GM21619 (cell line): ENCODE results near the gene GPR62.

Source experiments
- ATAC-seq: cut with Tn5 transposase; IDR thresholded peaks from one replicate; pipeline ENCODE4 v1.9.1; 2021; ENCODE audit not compliant: unreplicated experiment

The GPR62 gene

DNA sequence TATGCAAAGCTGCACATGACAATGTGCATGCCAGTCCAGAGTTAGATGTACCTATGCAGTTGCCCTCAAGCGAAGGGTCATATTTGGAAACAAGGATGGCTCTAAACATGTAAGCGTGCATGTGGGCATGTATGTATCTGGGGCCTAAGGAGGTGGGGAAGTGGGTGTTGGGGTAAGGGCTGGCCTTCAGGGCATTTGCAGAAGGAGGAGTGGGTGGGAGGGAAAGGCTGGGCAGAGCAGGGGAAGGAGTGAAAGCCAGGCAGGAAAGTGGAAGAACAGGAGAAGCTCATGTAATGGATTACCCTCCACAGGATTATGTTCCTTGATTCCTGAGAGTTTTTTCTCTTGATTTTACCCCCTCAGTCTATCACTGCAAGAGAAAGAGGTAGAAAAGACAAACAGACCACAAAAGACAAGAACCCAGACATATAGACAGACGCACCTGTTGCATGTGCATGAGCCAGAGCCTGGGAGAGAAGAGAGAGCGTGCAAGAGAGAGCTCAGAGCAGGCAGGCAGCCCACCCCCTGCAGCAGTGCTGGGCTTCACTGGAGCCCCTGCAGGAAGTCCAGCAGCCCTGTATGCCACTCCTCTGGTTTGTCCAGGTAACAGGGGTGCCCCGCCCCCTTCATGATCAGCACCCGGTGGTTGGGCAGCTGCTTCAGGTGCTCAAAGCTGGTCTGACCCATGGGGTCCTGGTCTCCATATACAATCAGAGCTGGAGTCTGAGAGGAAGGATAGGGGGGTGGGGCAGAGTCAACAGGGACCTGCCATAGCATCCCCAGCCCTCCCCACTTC is 13.9 kb downstream of the GPR62 start:
- ATAC-seq = no peak

DNA sequence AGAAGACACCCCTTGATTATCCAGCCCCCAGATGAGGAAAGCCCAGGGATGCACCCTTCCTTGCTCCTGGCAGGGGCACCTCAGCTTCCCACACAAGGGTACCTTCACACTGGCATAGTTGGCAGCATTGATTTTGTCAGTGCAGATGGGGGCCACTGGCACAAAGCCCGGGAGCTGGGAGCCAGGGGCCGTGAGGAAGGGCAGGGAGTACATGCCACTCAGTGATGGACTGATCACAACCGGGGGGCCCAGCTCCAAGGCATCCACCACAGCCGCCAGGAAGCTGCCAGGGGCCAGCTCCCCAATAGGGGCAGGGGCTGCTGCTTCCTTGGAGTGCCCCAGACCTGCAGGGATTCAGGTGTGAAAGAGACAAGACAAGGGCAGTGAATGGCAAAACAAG is 14.7 kb downstream of the GPR62 start:
- no peak for ATAC-seq

DNA sequence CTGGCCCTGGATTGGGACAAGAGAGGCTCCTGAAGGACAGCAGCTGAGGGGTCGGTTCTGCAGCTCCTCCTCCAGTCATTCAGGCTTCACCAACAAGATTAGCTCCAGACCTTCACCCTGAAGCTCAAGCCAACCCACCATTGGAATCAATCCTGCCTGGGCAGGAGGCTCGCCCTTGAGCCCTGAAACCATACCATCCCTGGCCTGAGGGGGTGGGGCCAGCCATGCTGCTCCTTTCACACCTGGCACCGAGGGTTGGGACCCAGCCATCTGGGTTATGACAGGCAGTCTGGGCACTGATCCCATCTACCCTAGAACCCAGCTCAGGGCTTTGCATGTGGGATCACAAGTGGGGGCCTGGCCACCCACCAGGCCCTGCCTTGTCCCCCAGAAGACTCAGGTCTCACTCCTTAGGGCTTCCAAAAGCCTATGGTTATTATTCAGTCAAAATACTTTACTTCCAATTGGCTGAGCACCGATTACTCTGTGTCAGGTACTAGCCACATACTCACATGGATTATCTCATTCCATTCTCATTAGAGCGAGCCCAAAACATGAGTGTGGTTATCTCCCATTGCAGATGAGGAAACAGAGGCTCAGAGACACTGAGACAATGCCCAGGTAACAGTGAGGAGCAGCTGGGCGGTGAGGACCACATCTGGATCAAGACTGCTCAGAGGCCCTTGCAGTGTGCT is 15.6 kb downstream of the GPR62 start:
- no peak for ATAC-seq

DNA sequence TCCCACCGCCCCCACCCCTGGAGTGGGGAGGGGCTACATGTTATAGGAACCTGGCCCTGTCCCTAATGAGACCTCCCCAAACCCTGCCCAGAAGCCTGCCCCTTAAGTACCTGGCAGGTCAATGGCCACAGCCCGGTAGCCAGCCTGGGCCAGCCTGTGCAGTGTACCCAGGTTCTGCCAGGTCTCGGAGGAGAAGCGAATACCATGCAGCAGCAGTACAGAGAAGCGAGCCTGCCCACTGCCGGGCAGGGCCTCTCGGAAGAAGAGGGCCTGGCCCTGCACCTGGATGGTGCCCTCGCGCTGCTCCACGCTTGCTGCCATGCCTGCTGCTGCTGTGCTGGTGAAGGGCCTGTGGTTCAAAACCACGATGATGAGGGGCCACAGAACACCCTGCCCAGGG is 16.2 kb downstream of the GPR62 start:
- no peak for ATAC-seq

DNA sequence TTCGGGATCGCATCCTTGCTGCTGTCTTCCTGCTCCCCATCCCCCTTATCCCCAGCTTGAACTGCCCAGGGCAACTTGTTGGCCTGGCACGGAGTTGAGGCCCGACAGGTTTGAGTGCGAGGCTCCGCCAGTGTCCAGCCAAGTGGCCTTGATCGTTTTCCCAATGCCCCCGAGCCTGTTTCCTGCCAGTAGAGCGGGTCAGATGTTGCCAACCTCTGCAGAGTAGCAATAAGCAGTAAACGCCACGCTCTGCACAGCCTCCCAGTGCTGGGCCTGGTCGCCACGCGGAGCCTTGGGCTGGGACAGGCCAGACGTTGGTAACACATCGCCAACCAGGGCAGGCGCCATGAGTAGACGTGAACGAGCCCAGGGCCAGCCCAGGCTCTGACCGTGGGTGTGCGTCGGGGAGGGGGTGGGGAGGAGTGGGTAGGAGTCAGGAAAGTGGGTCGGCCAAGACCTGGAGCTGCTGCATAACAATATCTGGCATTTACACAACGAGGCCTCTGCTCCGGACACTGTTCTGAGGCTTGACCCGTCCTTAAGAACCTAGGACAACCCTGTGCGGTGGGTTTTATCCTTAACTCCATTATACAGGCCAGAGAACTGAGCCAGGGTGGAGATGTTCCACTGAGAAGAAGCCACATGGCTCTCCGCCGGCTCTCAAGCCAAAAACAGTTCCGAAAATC is 19.2 kb downstream of the GPR62 start:
- no peak for ATAC-seq

DNA sequence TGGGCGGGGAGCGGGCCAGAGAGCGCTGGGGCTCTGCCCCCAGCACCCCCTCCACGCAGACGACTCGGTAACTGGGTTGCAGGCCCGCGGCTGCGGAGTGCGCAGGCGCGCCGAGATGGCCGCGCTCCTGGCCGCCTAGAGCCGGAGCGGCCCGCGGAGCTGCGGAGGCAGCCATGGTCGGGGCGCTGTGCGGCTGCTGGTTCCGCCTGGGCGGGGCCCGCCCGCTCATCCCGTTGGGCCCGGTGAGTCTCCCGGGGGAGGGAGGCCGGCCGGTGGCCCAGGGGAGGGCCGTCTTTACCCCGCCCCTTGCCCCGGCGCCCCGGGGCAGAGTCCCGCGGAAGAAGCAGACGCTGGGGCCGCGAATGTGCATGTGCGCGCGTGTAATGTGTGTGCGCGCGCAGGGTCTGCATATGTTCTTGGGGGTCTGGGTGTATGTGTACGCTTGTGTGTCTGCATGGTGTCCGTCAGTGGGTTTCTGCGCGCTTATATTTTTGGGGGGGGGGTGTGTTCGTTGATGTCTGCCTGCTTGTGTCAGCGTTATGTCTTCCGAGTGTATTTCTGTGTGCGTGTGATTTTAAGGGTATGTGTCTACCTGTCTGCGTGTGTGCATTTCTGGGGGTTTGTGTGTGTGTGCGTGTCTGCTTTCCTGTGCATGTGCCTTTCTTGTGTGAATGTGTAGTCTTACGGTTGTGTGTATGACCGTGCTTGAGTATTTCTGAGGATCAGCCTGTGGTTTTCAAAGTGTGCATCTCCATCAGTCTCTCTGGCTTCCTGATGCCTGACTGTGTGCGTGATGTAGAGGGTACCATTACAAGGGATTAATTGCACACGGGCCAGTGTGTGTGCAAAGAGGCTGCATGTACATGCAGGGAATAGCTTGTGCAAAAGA is 20.0 kb downstream of the GPR62 start, which contains the start of gene ABHD14A:
TSS of gene ABHD14A (plus strand) at position 102 of the 889 bp plus-strand sequence. CDS start at position 174, 72 bp downstream.
- peak; percentile 47 for ATAC-seq

DNA sequence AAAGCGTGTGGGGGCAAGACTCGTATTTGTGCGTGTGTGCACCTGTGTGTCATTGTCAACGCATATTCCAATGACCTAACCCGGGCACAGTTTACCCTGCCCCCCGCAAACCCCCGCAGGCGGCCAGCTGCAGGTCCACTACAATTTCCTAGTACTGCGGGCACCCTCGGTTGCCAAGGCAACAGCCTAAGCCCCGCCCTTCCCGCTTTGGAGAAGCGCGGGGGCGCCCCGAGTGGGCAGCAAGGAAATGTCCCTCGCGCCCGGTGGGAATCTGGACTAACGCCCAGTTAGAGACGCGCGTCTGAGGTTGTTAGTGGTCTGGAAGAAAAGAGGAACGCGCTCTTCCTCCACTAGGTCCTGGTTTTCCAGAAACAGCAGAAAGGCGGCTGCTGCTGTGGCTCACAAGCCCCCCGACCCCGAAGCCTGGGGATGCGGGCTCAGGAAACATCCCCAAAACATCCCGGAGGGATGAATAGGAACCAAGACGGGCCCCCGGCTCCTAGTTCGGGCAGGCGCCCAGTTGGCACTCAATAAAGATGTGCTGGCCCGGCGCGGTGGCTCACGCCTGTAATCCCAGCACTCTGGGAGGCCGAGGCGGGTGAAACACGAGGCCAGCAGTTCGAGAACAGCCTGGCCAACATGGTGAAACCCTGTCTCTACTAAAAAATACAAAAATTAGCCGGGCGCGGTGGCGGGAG is 20.8 kb downstream of the GPR62 start:
- ATAC-seq = no peak

DNA sequence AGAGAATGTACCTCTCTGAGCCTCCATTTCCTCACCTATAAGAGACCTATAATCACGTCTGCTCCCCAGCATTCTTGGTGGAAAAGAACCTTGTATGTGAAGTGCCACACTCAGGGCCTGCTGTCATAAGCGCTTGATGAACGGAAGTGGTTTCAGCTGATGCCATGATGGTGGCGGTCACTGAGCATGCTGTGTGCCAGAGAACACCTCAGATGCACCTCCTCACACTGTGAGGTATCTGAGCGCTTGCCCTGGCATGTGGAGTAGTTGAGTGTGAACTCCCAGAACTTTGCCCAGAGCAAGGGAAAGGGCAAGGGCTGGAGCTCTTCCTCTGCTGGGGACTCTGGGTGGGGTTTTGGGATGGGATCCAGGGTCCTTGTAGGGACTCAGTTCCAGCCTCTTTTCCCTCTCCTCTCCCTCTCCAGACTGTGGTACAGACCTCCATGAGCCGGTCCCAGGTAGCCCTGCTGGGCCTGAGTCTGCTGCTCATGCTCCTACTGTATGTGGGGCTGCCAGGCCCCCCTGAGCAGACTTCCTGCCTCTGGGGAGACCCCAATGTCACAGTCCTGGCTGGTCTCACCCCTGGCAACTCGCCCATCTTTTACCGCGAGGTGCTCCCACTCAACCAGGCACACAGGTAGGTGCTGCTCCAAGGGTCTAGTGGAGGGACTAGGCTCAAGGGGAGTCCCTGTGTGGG is 22.4 kb downstream of the GPR62 start:
- no peak for ATAC-seq

DNA sequence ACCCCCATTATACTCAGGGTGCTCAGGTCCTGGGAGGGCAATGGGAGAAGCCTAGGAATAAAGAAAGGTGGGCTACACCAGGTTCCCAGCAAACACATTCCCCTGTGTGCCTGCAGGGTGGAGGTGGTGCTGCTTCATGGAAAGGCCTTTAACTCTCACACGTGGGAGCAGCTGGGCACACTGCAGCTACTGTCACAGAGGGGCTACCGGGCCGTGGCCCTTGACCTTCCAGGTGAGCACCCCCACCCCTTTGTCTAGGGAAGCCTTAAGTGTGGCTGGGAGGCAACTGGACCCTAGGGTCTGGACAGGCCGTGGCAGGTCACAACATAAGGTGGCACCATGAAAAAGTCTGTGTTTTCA is 22.9 kb downstream of the GPR62 start:
- no peak for ATAC-seq

DNA sequence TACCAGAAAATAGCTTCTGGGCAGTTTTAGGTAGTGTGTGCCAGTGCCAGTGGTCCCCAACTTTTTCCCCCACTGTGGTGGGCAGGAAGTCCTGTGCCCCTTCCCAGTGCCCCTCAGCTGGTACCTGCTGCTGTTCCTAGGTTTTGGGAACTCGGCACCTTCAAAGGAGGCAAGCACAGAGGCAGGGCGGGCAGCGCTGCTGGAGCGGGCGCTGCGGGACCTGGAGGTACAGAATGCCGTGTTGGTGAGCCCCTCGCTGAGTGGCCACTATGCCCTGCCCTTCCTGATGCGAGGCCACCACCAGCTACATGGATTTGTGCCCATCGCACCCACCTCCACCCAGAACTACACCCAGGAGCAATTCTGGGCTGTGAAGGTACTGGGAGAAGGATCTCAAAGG is 25.1 kb downstream of the GPR62 start:
- no peak for ATAC-seq

DNA sequence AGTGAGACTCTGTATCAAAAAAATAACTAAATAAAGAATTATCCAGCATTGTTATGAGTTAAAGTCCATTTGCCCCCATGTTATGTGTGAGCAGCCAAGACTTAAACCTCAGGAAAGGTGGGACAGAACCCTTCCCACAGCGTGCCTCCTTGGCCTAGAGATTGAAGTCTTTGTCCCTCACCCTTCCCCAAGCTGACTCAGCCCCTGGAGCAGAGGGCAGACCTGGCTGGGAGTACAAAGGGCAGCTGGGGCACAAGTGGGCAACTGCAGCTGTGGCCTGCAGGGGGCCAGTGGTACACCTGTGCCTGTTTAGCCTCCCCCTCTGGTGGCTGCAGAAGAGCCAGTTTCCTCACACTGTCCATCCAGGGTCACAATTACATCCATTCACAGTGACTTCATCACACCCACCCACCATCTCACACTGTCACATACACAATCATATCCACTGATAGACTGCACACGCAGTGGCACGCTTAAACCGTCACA is 27.2 kb downstream of the GPR62 start:
- ATAC-seq = peak; percentile 49

DNA sequence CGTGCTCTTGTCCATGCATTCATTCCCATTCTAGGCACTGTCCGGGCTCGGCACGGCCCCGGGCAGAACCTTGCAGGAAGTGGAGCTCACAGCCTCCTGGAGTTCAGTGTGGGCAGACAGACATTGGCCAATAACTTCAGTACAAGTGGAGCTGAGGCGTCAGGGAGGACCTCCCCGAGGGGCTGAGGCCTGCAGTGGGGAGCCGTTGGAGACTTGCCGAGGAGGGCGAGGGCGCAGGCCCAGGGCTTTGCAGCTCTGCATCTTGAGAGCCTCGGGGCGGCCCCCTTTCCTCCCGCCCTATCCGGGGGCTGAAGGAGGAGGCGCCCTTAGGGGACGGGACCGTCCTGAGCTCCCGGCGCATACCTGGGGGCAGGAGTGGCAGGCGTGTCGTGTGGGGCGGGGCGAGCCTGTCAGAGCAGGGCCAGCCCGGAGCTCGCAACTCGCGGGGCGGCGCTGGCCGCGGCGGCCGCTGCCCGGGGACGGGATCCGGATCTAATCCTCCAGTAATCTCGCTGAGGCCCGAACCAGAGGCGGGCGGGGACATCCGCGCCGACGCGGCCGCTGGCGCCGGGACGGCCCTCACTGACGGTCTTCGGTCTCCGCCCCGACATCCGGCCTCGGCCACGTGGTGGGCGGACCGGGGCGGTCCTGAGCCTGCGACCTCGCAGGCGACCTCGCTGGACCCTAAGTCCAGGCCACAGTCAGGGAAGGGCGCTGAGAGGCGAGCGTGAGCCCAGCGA is 27.8 kb downstream of the GPR62 start, which contains the start of gene ACY1:
TSS of gene ACY1 (plus strand) at position 698 of the 740 bp plus-strand sequence. CDS start 530 bp downstream, outside the sequence.
- ATAC-seq = peak; percentile 76

DNA sequence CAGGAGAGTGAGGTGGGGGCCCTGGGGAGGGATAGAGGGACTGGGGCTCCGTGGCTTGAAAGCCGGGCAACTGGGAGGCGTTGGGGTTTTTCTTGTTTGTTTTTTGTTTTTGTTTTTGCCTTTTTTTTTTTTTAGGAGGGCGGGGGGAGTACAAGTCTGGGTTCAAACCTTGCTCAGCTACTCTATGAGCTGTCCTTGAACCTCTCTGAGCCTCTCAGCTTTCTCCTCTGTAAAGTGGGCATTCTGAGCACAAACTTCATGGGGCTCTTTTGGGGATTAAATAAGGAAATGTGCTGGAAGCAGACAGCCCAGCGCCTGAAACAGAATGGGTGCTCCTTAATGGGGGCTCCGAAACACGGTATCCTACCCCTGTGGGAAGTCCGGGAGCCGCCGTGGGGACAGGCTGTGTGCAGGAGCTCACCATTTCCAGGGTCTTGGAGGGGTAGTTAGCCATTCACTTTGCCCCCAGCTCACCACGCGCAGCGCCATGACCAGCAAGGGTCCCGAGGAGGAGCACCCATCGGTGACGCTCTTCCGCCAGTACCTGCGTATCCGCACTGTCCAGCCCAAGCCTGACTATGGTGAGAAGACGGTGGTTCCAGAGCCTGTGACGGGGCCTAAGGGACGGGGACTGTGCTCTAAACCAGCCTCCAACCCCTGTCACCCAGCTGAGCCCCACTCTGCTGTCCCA is 28.5 kb downstream of the GPR62 start:
- ATAC-seq = no peak

DNA sequence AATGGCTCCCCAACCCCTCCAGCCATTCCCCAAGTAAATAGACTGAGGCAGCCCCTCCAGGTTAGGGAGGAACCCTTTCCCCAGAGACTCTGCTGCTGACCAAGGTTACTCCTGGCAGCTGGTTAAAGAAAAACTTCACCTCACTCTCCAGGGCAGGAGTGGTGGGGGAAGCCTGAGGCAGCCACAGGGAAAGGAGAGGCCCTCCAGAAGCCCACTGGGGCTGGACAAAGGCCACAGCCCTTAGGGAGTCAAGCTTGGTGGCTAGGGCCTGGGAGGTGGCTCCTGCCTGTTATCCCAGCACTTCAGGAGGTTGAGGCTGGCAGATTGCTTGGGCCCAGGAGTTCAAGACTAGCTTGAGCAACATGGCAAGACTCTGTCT is 29.1 kb downstream of the GPR62 start:
- no peak for ATAC-seq

DNA sequence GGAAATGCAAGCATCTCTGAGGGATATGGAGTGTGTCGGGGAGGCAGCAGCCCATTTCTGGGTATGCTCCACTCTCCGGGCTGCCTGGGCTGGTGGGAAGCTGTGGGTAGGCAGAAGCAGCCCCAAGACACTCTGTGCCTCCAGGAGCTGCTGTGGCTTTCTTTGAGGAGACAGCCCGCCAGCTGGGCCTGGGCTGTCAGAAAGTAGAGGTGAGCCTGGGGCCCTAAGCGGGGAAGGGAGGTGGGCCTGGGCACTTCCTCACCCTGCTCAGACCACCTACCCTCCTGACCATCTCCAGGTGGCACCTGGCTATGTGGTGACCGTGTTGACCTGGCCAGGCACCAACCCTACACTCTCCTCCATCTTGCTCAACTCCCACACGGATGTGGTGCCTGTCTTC is 29.9 kb downstream of the GPR62 start:
- ATAC-seq = no peak

DNA sequence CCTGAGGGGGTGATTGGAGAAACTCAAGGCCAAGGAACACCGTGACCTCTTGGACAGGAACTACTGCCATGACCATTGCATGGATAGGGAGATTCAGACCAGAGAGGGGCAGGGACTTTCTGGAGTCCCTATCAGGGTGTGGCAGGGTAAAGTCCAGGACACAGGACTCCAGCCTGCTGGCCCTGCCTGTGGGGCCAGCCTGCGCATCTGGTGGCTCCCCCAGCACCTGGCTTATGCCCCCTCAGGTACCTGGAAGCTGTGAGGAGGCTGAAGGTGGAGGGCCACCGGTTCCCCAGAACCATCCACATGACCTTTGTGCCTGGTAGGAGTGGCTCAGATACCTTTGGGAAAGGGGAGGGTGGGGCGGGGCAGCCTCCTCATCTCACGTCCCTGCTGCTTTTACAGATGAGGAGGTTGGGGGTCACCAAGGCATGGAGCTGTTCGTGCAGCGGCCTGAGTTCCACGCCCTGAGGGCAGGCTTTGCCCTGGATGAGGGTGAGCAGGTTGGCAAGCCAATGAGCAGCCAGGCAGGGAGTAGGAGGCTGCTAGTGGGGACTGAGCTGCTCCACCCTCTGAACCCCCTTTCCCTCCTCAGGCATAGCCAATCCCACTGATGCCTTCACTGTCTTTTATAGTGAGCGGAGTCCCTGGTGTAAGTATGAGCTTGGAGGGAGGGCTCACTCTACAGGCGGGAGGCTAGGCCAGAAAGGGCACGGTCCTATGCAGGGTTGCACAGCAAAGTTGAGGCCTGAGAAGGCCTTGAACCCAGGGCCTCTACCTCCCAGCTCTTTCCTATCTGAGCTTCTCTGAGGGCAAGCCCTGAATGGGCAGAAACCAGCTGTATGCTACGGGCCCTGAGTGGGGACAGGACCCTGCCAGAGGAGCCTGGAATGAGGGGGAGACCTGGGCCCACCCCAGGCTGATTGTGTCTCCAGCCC is 31.1 kb downstream of the GPR62 start:
- no peak for ATAC-seq

DNA sequence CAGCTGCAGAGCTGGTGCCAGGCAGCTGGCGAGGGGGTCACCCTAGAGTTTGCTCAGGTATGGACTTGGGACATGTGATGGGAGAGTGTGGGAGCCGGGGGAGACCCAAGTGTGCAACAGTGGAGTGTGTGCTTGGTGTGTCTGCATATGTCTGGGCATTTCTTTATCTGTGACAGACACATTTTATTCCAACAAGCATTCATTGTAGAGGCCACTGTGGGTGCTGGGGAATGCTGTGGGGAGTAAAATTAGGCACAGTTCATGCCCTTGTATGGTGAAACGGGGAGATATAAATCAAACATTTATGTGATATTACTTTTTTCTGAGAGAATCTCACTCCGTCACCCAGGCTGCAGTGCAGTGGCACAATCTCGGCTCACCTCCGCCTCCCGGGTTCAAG is 32.4 kb downstream of the GPR62 start:
- no peak for ATAC-seq
